Osteoblast (primary cell): ENCODE results near the gene FAM53A. TPM values are rescaled to one million over a fixed set of nuclear protein-coding genes. Genes with fewer than 3 reads are reported as not detected.

Experiments used
- DNase-seq: peaks from one replicate; pipeline ENCODE4 v3.0.0; 2011; ENCODE audit warnings: low spot score, mixed read lengths; ENCODE audit not compliant: insufficient read length; ENCODE audit errors: missing footprints
- H2AFZ ChIP-seq: 2 replicates; pipeline ENCODE4 v1.6.0; 2011; ENCODE audit warnings: mild to moderate bottlenecking, low read length
- H3K27ac ChIP-seq: 2 replicates; pipeline ENCODE4 v1.5.1; 2011; ENCODE audit warnings: mild to moderate bottlenecking, low read depth, low read length, moderate library complexity
- H3K27me3 ChIP-seq: 2 replicates; pipeline ENCODE4 v1.6.0; 2012; ENCODE audit warnings: mild to moderate bottlenecking, control low read depth, inconsistent platforms, low read length, moderate library complexity; ENCODE audit not compliant: insufficient read depth
- H3K36me3 ChIP-seq: 2 replicates; pipeline ENCODE4 v1.5.1; 2011; ENCODE audit warnings: mild to moderate bottlenecking, low read length, control low read depth, moderate library complexity; ENCODE audit not compliant: insufficient read depth
- H3K4me1 ChIP-seq: 2 replicates; pipeline ENCODE4 v1.5.1; 2011; ENCODE audit warnings: mild to moderate bottlenecking, low read length, control low read depth, moderate library complexity; ENCODE audit not compliant: insufficient read depth
- H3K4me2 ChIP-seq: 2 replicates; pipeline ENCODE4 v1.6.0; 2011; ENCODE audit warnings: mild to moderate bottlenecking, low read length; ENCODE audit not compliant: insufficient read depth
- H3K4me3 ChIP-seq: fragments of 200-600 bp; sonication (generic); 3 replicates; pipeline ENCODE4 v1.5.1; 2012; ENCODE audit warnings: mild to moderate bottlenecking, low read length, inconsistent platforms; ENCODE audit not compliant: insufficient read depth
- H3K79me2 ChIP-seq: 2 replicates; pipeline ENCODE4 v1.6.0; 2012; ENCODE audit warnings: mild to moderate bottlenecking, low read length, control low read depth, inconsistent platforms; ENCODE audit not compliant: insufficient read depth
- H3K9me3 ChIP-seq: 2 replicates; pipeline ENCODE4 v1.5.1; 2011; ENCODE audit warnings: low read depth, low read length, control low read depth
- H4K20me1 ChIP-seq: 2 replicates; pipeline ENCODE4 v1.6.0; 2012; ENCODE audit warnings: mild to moderate bottlenecking, low read length, control low read depth; ENCODE audit not compliant: insufficient read depth
- CTCF ChIP-seq: IDR thresholded peaks from 2 replicates; pipeline ENCODE4 v1.5.1; 2011; ENCODE audit warnings: mild to moderate bottlenecking, low read depth, low read length, moderate library complexity; ENCODE audit errors: extremely low read depth
- total RNA-seq: library from RNA; depleted of rRNA; stranded (reverse); fragments of >200 nt; gene quantifications from 2 replicates; pipeline ENCODE4 v1.2.3, GENCODE V29; 2012

Gene FAM53A
- total RNA-seq, 1 donor, result 4.3 TPM

DNA sequence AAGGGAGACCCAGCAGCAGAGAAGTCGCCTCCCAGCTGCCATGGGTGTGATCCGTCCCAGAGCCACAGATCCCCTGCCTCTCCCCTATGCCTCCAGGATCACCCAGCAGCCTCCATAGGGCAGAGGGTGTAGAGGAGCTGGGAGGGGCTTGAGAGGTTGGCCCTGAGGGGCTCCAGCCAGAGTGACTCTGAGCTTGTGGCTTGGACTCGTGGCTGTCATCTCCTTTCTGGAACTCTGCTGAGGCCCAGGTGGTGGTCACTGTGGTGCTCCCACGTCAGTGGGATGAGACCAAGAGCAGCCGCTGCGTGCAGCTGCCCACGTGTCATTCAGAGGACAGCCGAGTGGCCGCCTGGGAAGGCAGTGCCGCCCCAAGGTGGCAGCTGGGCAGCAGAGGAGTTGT, 41.4 kb upstream of the FAM53A start:
- peaks cover 82% of the 10 kb centered on the region for H3K79me2 ChIP-seq
- no peaks in the 10 kb centered on the region for H3K27me3 ChIP-seq
- no peak overlapping the region for H3K4me3 ChIP-seq

DNA sequence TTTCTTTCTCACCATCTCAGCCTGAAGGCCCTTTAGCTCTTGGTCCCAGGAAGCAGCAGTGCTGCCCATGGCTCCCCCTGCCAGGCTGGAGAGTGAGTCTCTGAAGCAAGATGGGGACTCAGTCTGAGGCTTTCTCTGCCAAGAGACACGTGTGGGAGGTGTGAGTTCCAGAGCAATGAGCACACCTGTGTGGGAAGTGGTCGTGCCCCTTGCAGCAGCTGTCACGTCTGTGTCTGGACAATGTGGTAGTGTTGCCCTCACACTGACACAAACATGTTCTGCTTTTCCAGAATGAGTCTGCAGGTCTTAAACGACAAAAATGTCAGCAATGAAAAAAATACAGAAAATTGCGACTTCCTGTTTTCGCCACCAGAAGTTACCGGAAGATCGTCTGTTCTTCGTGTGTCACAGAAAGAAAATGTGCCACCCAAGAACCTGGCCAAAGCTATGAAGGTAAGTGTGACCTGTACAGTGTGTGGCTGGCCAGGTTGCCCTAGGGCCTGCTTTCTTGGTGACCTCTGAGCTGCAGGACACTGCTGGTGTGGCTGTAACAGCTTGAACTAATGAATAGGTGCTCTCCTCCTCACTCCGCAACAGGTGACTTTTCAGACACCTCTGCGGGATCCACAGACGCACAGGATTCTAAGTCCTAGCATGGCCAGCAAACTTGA, 39.2 kb upstream of the FAM53A start:
- Histone ChIP-seq H4K20me1 (peaks cover 22% of the 10 kb centered on the region), H3K36me3 (peaks cover 24% of the 10 kb centered on the region), H3K4me2 (peak overlapping the region; percentile 85), H3K27ac (peak overlapping the region; percentile 53), H3K27me3 (no peaks in the 10 kb centered on the region), H2AFZ (peak overlapping the region; percentile 74), H3K9me3 (no peaks in the 10 kb centered on the region), H3K4me1 (peaks cover 38% of the 10 kb centered on the region), H3K79me2 (peaks cover 84% of the 10 kb centered on the region), H3K4me3 (no peak overlapping the region)
- peak; percentile 46 for DNase-seq
- TF ChIP-seq CTCF, result no peak

More for the DNA sequence above, 41.4 kb upstream of the FAM53A start:
- Histone ChIP-seq H3K36me3 (peaks cover 31% of the 10 kb centered on the region), H3K9me3 (no peaks in the 10 kb centered on the region), H4K20me1 (peaks cover 17% of the 10 kb centered on the region), H3K4me1 (peaks cover 34% of the 10 kb centered on the region), H2AFZ (no peak overlapping the region), H3K4me2 (no peak overlapping the region), H3K27ac (no peak overlapping the region)
- no peak for TF ChIP-seq CTCF
- peak; percentile 59 for DNase-seq

GRCh38 chr4:1722551-1723118, 38.5 kb upstream of the FAM53A start:
- H3K79me2 ChIP-seq, result peaks cover 84% of the 10 kb centered on the region
- DNase-seq, result peak; percentile 87
- peaks cover 25% of the 10 kb centered on the region for H4K20me1 ChIP-seq
- no peak for TF ChIP-seq CTCF
- H3K27me3 ChIP-seq, result no peaks in the 10 kb centered on the region
- H2AFZ ChIP-seq, result peak overlapping the region; percentile 74
- H3K27ac ChIP-seq, result peak overlapping the region; percentile 53
- peak overlapping the region; percentile 85 for H3K4me2 ChIP-seq
- no peaks in the 10 kb centered on the region for H3K9me3 ChIP-seq
- H3K4me3 ChIP-seq, result peak overlapping the region; percentile 84
- peaks cover 36% of the 10 kb centered on the region for H3K4me1 ChIP-seq
- H3K36me3 ChIP-seq, result peaks cover 21% of the 10 kb centered on the region
